B cell (primary cell): ENCODE measurements around the gene STMP1. TPM values are rescaled to one million over a fixed set of nuclear protein-coding genes. Genes with fewer than 3 reads are reported as not detected.

Experiments
- ATAC-seq: fragments of 200-7000 bp; cut with Tn5 transposase; one replicate; pipeline ENCODE4 v1.10.0; 2021; ENCODE audit warnings: low read depth, mild to moderate bottlenecking, moderate number of reproducible peaks, moderate library complexity
- CTCF ChIA-PET: fragments of 350-600 bp; sonication (Branson Sonifier 250); formaldehyde crosslinking; loops from one replicate; lab custom pipeline; 2021; ENCODE audit warnings: antibody characterized with exemption, inconsistent platforms; lab: Charles Lee
- POLR2A ChIA-PET: fragments of 350-600 bp; sonication (Branson Sonifier 250); formaldehyde crosslinking; loops from one replicate; lab custom pipeline; 2021; ENCODE audit warnings: antibody characterized with exemption; lab: Charles Lee
- DNase-seq: peaks from one replicate; pipeline ENCODE4 v3.0.0; 2013
- H2AFZ ChIP-seq: 2 replicates; pipeline ENCODE4 v1.6.1; 2012; ENCODE audit warnings: mild to moderate bottlenecking, low read depth, low read length; ENCODE audit not compliant: insufficient read depth, poor library complexity, severe bottlenecking
- H3K27ac ChIP-seq, 2 donors: 1 replicate in 1 of 2; 2 replicates in 1 of 2; pipeline ENCODE4 v1.5.1; 2012 to 2013; ENCODE audit warnings: low read length in 2 of 2, mild to moderate bottlenecking in 2 of 2, moderate library complexity in 1 of 2
- H3K27me3 ChIP-seq, 4 experiments: fragments of 200-600 bp in 1 of 4; sonication (generic) in 1 of 4; replicated peaks in 1 of 4; 1 replicate in 2 of 4; 2 replicates in 2 of 4; pipeline versions ENCODE4 v1.6.1 to v1.7.0; 2013 to 2016; ENCODE audit warnings: low read length in 3 of 4, mild to moderate bottlenecking in 2 of 4, mixed read lengths in 1 of 4, moderate library complexity in 1 of 4; ENCODE audit not compliant: insufficient read depth in 4 of 4, control insufficient read depth in 3 of 4; ENCODE audit errors: control extremely low read depth in 1 of 4
- H3K36me3 ChIP-seq, 2 experiments: replicated peaks in 1 of 2; 1 replicate in 1 of 2; 2 replicates in 1 of 2; pipeline versions ENCODE4 v1.6.1 to v1.7.1; 2013; ENCODE audit warnings: low read length in 1 of 2; ENCODE audit not compliant: insufficient read depth in 2 of 2, control insufficient read depth in 1 of 2; ENCODE audit errors: control extremely low read depth in 1 of 2, extremely low read depth in 1 of 2
- H3K4me1 ChIP-seq, 2 donors: fragments of 200-600 bp in 1 of 2; sonication (generic) in 1 of 2; 1 replicate in 1 of 2; 2 replicates in 1 of 2; pipeline versions ENCODE4 v1.5.1 to v1.6.1; 2013 to 2017; ENCODE audit warnings: low read length in 2 of 2; ENCODE audit not compliant: control insufficient read depth in 2 of 2, insufficient read depth in 2 of 2
- H3K4me2 ChIP-seq: replicated peaks from 2 replicates; pipeline ENCODE3; 2012; ENCODE audit warnings: mild to moderate bottlenecking, low read depth, low read length; ENCODE audit not compliant: poor library complexity, severe bottlenecking
- H3K4me3 ChIP-seq, 5 experiments: fragments of 200-600 bp in 1 of 5; sonication (generic) in 1 of 5; 1 replicate in 3 of 5; 2 replicates in 2 of 5; pipeline versions ENCODE4 v1.5.1 to v1.7.0; 2011 to 2016; ENCODE audit warnings: low read length in 4 of 5, mild to moderate bottlenecking in 4 of 5, low read depth in 2 of 5, control low read depth in 1 of 5, moderate library complexity in 1 of 5; ENCODE audit not compliant: insufficient read depth in 1 of 5; ENCODE audit errors: control extremely low read depth in 1 of 5, extremely low read depth in 1 of 5
- H3K79me2 ChIP-seq: fragments of 200-600 bp; sonication (generic); one replicate; pipeline ENCODE4 v1.6.0; 2016; ENCODE audit warnings: low read length; ENCODE audit not compliant: control insufficient read depth, insufficient read depth
- H3K9ac ChIP-seq: fragments of 200-600 bp; sonication (generic); 2 replicates; pipeline ENCODE4 v1.6.1; 2017; ENCODE audit warnings: mild to moderate bottlenecking, low read length, moderate library complexity
- H3K9me3 ChIP-seq, 3 donors: one replicate each; pipeline versions ENCODE4 v1.6.1 to v1.7.1; 2013; ENCODE audit warnings: low read length in 2 of 3; ENCODE audit not compliant: control insufficient read depth in 2 of 3, insufficient read depth in 1 of 3; ENCODE audit errors: control extremely low read depth in 1 of 3
- H4K20me1 ChIP-seq: 2 replicates; pipeline ENCODE4 v1.6.0; 2012; ENCODE audit warnings: mild to moderate bottlenecking, low read length; ENCODE audit not compliant: insufficient read depth, control insufficient read depth, poor library complexity, severe bottlenecking
- H3K27ac Mint-ChIP-seq: one replicate; pipeline ENCODE4 v1.8.0; 2021; ENCODE audit warnings: mixed read lengths
- H3K27me3 Mint-ChIP-seq: one replicate; pipeline ENCODE4 v1.8.0; 2021; ENCODE audit warnings: mixed read lengths
- H3K4me1 Mint-ChIP-seq: one replicate; pipeline ENCODE4 v1.8.0; 2021; ENCODE audit warnings: mixed read lengths
- H3K4me3 Mint-ChIP-seq: one replicate; pipeline ENCODE4 v1.8.0; 2021; ENCODE audit warnings: mixed read lengths
- H3K9me3 Mint-ChIP-seq: one replicate; pipeline ENCODE4 v1.8.0; 2022; ENCODE audit warnings: mixed read lengths; ENCODE audit not compliant: insufficient read depth
- EZH2 ChIP-seq: IDR thresholded peaks from 2 replicates; pipeline ENCODE4 v1.6.1; 2012; ENCODE audit warnings: borderline replicate concordance, low read depth, mild to moderate bottlenecking, moderate library complexity, low read length; ENCODE audit not compliant: insufficient read depth, poor library complexity, severe bottlenecking
- WGBS: methylation state at CpG from one replicate; pipeline ENCODE4 v1.1.5; 2013; ENCODE audit warnings: missing lambda C conversion rate; ENCODE audit not compliant: insufficient coverage; 5-methylcytosine and 5-hydroxymethylcytosine counted together
- intact Hi-C: fragments of 100-400 bp; cut with micrococcal nuclease; formaldehyde crosslinking; loops from one replicate; pipeline ENCODE4 v1.10.0; 2022
- polyA plus RNA-seq: library from polyadenylated mRNA; depleted of rRNA; stranded (reverse); fragments of >200 nt; gene quantifications from 2 replicates; pipeline ENCODE4 v1.2.3, GENCODE V29; 2012
- total RNA-seq, 2 donors: library from RNA; stranded (reverse); fragments of 120-200 nt in 1 of 2; gene quantifications; 1 replicate in 1 of 2; 2 replicates in 1 of 2; pipeline versions ENCODE4 v1.2.3 to v1.2.4, GENCODE V29; 2013 to 2022
- TF ChIP-seq, protein P1 (sequence below): fragments of 200-600 bp; IDR thresholded peaks from one replicate; pipeline ENCODE4 v1.8.0; 2022; ENCODE audit warnings: antibody characterized with exemption, mild to moderate bottlenecking

Gene STMP1
- total and polyA plus RNA-seq, 2 donors (not counting 1 experiment from before 2014, with no cell fraction given): 11.0 to 33.5 TPM

GRCh38 chr7:135711139-135711469, 48.8 kb downstream of the STMP1 start:
- H3K27ac ChIP-seq: no peak overlapping the region
- DNase-seq (no peak), ATAC-seq (no peak)
- Mint-ChIP-seq H3K4me3 (no peak overlapping the region), H3K4me1 (no peaks in the 10 kb centered on the region), H3K27ac (no peak overlapping the region), H3K27me3 (no peaks in the 10 kb centered on the region), H3K9me3 (no peaks in the 10 kb centered on the region)
- intact Hi-C loops: no loop called here
- no peak overlapping the region for H3K4me2 ChIP-seq
- no peak overlapping the region for H3K9ac ChIP-seq
- H3K4me3 ChIP-seq: no peak overlapping the region
- CTCF ChIA-PET: interaction anchor here (1.2 to 1.6 kb wide), 2 partner anchors 11 to 14 kb away, joined by 3 to 6 read pairs; no protein-coding TSS in a partner anchor
- H3K79me2 ChIP-seq: no peaks in the 10 kb centered on the region
- 67% methylated on average over 8 of the region's 8 CpGs for WGBS
- H3K27me3 ChIP-seq: peaks cover 0 to 5% (median 0%) of the 10 kb centered on the region in 4 experiments
- no peaks in the 10 kb centered on the region for H3K9me3 ChIP-seq
- H3K36me3 ChIP-seq: no peaks in the 10 kb centered on the region
- H4K20me1 ChIP-seq: no peaks in the 10 kb centered on the region
- no peak overlapping the region for H2AFZ ChIP-seq
- TF ChIP-seq, protein P1, sequence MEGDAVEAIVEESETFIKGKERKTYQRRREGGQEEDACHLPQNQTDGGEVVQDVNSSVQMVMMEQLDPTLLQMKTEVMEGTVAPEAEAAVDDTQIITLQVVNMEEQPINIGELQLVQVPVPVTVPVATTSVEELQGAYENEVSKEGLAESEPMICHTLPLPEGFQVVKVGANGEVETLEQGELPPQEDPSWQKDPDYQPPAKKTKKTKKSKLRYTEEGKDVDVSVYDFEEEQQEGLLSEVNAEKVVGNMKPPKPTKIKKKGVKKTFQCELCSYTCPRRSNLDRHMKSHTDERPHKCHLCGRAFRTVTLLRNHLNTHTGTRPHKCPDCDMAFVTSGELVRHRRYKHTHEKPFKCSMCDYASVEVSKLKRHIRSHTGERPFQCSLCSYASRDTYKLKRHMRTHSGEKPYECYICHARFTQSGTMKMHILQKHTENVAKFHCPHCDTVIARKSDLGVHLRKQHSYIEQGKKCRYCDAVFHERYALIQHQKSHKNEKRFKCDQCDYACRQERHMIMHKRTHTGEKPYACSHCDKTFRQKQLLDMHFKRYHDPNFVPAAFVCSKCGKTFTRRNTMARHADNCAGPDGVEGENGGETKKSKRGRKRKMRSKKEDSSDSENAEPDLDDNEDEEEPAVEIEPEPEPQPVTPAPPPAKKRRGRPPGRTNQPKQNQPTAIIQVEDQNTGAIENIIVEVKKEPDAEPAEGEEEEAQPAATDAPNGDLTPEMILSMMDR: peak; percentile 24
- TF ChIP-seq EZH2: no peak
- POLR2A ChIA-PET: no interaction called here
- H3K4me1 ChIP-seq: no peaks in the 10 kb centered on the region

DNA sequence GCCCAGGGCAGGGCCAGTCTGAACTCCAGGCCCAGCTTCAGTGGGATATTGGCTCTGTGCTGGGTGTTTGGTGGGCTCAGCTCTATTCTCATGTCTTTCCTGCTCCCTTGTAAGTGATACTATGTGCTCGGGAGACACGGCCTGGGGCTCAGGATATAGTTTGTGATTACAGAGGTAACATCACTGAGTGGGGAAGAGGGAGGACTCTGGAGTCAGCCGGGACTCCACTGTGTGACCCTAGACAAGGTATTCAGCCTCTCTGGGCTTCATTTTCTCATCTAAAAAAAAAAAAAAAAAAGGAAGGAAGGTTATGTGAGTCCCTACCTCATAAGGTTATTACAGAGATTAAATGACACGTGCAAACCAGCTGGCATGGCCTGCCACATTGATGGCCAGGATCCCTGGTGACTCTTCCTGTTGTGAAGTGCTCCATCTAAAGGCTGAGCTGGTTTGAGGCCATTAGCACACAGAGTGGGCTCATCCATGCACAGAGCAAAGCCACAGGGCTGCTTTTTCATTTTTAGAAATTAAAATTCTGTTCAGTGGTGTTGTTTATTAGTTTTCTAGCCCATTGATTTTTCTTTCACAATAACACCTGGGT, 50.0 kb downstream of the STMP1 start:
- Histone ChIP-seq H3K27me3 (peaks cover 0 to 5% (median 0%) of the 10 kb centered on the region in 4 experiments), H3K4me1 (no peaks in the 10 kb centered on the region), H3K9ac (no peak overlapping the region), H3K9me3 (no peaks in the 10 kb centered on the region), H3K27ac (no peak overlapping the region), H3K36me3 (no peaks in the 10 kb centered on the region), H2AFZ (no peak overlapping the region), H4K20me1 (no peaks in the 10 kb centered on the region), H3K4me2 (no peak overlapping the region), H3K4me3 (no peak overlapping the region), H3K79me2 (no peaks in the 10 kb centered on the region)
- ChIA-PET POLR2A (interaction anchor here (0.6 kb wide), 1 partner anchor 10 kb away, joined by 4 read pairs; no protein-coding TSS in a partner anchor), CTCF (interaction anchor here (1.2 to 1.6 kb wide), 2 partner anchors 10 to 12 kb away, joined by 3 to 6 read pairs; no protein-coding TSS in a partner anchor)
- Mint-ChIP-seq H3K27me3 (no peaks in the 10 kb centered on the region), H3K4me3 (no peak overlapping the region), H3K4me1 (no peaks in the 10 kb centered on the region), H3K27ac (no peak overlapping the region), H3K9me3 (no peaks in the 10 kb centered on the region)
- ATAC-seq (no peak), DNase-seq (no peak)
- intact Hi-C loops: no loop called here
- TF ChIP-seq EZH2: no peak
- TF ChIP-seq, protein P1: no peak
- WGBS: 40% methylated on average over 1 of the region's 4 CpGs
